IPS-20b (cell line): ENCODE results near the gene PRELID3B.
"Not testable (repeated sequence)": the region's sequence is repeated elsewhere in the genome, so short reads cannot be mapped to it uniquely, and the experiment has no call there.

Experiments used
- H3K27ac ChIP-seq: one replicate; pipeline ENCODE4 v1.5.1; 2013; ENCODE audit warnings: low read length
- H3K27me3 ChIP-seq: 2 replicates; pipeline ENCODE4 v1.6.1; 2013; ENCODE audit warnings: mild to moderate bottlenecking, low read length, inconsistent platforms; ENCODE audit not compliant: insufficient read depth
- H3K36me3 ChIP-seq: 2 replicates; pipeline ENCODE4 v1.6.1; 2013; ENCODE audit warnings: low read depth, mild to moderate bottlenecking, inconsistent platforms, low read length, moderate library complexity; ENCODE audit not compliant: insufficient read depth
- H3K4me1 ChIP-seq: 2 replicates; pipeline ENCODE4 v1.6.1; 2013; ENCODE audit warnings: mild to moderate bottlenecking, control low read depth, inconsistent platforms, low read length, moderate library complexity; ENCODE audit not compliant: insufficient read depth
- H3K4me3 ChIP-seq: 2 replicates; pipeline ENCODE4 v1.5.1; 2013; ENCODE audit warnings: mild to moderate bottlenecking, low read length, inconsistent platforms
- H3K9ac ChIP-seq: 2 replicates; pipeline ENCODE4 v1.6.1; 2013; ENCODE audit warnings: low read depth, mild to moderate bottlenecking, inconsistent platforms, low read length, moderate library complexity
- H3K9me3 ChIP-seq: 2 replicates; pipeline ENCODE4 v1.6.1; 2013; ENCODE audit warnings: mild to moderate bottlenecking, low read depth, low read length, inconsistent platforms; ENCODE audit not compliant: insufficient read depth

Gene PRELID3B

DNA sequence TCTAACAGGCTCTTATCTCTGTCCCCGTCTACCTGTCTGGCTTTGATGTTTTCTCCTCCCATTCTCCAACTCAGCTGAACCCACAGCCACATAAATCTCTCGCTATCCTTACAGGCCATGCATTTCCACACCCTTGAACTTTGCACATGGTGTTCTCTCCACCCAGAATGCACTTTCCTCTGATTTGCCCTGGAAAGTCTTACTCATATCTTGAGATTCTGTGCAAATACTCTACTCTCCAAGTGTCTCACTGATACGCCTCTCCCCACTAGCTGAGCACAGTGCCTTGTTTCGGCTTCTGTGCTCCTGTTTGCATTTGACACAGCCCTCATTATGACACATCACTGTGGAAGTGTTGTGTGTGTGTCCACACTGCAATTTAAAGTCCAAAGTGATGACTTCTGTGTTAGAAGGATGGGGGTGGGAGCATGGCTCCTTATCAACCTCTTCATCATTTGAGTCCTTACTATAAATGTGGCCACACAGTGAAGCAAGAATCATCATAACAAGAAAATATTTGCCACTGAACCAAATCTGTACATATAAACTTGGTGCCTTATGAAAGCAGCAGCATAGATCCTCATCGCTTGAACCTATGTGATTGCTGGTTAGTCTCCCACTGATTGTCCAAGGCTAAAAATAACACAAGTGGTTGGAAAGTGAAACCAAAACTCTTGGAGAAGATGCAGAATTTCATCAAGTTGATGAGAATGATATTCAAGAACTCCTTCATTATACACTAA, 5.5 kb upstream of the PRELID3B start:
- H3K27ac ChIP-seq = no peak overlapping the region
- H3K9ac ChIP-seq = no peak overlapping the region
- peaks cover 25% of the 10 kb centered on the region for H3K27me3 ChIP-seq
- H3K9me3 ChIP-seq = no peaks in the 10 kb centered on the region
- H3K36me3 ChIP-seq = no peaks in the 10 kb centered on the region
- H3K4me3 ChIP-seq = no peak overlapping the region
- no peaks in the 10 kb centered on the region for H3K4me1 ChIP-seq

DNA sequence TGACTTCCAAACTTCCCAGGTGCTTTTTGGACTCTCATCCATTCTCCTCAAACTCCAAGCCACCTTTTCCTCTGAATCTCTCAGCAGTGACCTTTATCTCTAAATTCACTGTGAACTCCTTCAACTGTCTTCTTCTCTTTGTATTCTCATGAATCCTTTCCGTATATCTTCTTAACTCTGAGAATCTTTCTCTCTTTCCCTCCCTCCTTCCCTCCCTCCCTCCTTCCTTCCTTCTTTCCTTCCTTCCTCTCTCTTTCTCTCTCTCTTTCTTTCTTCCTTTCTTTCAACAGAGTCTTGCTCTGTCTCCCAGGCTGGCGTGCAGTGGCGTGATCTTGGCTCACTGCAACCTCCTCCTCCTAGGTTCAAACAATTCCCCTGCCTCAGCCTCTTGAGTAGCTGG, 4.3 kb upstream of the PRELID3B start:
- H3K4me3 ChIP-seq = no peak overlapping the region
- no peaks in the 10 kb centered on the region for H3K4me1 ChIP-seq
- H3K36me3 ChIP-seq = no peaks in the 10 kb centered on the region
- no peak overlapping the region for H3K9ac ChIP-seq
- H3K27ac ChIP-seq = no peak overlapping the region
- peaks cover 28% of the 10 kb centered on the region for H3K27me3 ChIP-seq
- no peaks in the 10 kb centered on the region for H3K9me3 ChIP-seq

DNA sequence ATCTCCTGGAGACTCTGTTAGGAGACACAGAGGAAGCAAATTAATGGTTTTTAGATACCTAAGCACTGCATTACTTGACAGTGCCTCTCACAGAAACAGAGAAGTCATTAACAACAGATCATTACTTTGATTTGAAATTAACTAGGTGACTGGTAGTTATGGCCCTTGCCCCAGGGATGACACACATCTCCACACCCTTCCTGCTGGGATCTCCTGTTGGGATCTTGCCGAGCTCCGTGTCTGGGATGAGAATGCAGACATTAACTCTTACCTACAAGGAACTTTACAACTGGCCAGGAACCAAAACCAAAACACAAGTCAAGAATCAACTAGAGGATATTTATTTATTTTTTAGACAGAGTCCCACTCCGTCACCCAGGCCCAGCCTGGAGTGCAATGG, 2.2 kb upstream of the PRELID3B start:
- Histone ChIP-seq H3K36me3 (peaks cover 8% of the 10 kb centered on the region; the same call in 1 of the 2 replicates), H3K9me3 (no peaks in the 10 kb centered on the region), H3K9ac (no peak overlapping the region), H3K27me3 (peaks cover 19% of the 10 kb centered on the region; the same call in 1 of the 2 replicates), H3K4me1 (no peaks in the 10 kb centered on the region), H3K27ac (no peak overlapping the region), H3K4me3 (no peak overlapping the region)

DNA sequence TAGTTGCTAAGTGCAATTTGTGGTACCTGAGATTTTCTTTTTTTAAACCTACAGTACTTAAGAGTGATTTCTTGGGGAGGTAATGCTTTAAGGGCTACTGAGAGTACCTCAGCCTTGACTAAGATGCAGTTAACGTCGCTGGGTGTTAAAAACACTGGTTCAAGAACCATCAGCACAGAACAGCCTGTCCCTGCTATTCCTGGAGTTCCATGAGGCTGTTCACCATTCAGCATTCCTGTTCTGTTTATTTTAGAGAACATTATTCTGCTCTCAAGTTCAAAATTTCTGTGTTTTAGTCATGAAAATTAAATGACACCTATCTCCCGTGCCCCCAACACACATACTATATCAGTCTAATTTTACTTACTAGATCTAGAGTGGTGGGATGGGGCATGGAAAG, 1.7 kb upstream of the PRELID3B start:
- Histone ChIP-seq H3K4me3 (no peak overlapping the region), H3K9ac (no peak overlapping the region), H3K27ac (no peak overlapping the region), H3K36me3 (peaks cover 8% of the 10 kb centered on the region; the same call in 1 of the 2 replicates), H3K27me3 (peaks cover 14% of the 10 kb centered on the region; the same call in 1 of the 2 replicates), H3K4me1 (no peaks in the 10 kb centered on the region), H3K9me3 (no peaks in the 10 kb centered on the region)

DNA sequence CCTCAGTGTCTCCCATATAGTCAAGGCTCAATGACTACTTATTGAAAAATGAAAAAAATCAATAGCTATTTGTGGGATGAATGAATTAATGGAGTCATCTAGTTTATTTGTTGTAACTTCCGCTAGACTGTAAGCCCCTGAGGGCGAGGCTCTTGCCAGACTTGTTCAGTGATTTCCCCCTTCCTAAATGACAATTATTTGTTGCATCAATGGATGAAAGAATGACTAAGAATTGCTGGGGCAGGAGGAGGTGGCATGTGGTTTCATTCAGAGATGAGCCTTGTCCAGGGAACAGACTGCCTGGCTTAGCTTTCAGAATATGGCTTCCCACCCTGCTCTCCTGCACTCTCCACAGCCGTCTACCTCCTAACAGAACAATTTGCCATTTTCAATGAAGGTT, 1.1 kb upstream of the PRELID3B start:
- peaks cover 8% of the 10 kb centered on the region; the same call in 1 of the 2 replicates for H3K36me3 ChIP-seq
- no peak overlapping the region for H3K4me3 ChIP-seq
- no peak overlapping the region for H3K27ac ChIP-seq
- H3K4me1 ChIP-seq = no peaks in the 10 kb centered on the region
- peaks cover 13% of the 10 kb centered on the region; the same call in 1 of the 2 replicates for H3K27me3 ChIP-seq
- no peaks in the 10 kb centered on the region for H3K9me3 ChIP-seq
- 0 out of 2 replicates have a peak overlapping the region, but pooled peaks have one; percentile 63 for H3K9ac ChIP-seq

DNA sequence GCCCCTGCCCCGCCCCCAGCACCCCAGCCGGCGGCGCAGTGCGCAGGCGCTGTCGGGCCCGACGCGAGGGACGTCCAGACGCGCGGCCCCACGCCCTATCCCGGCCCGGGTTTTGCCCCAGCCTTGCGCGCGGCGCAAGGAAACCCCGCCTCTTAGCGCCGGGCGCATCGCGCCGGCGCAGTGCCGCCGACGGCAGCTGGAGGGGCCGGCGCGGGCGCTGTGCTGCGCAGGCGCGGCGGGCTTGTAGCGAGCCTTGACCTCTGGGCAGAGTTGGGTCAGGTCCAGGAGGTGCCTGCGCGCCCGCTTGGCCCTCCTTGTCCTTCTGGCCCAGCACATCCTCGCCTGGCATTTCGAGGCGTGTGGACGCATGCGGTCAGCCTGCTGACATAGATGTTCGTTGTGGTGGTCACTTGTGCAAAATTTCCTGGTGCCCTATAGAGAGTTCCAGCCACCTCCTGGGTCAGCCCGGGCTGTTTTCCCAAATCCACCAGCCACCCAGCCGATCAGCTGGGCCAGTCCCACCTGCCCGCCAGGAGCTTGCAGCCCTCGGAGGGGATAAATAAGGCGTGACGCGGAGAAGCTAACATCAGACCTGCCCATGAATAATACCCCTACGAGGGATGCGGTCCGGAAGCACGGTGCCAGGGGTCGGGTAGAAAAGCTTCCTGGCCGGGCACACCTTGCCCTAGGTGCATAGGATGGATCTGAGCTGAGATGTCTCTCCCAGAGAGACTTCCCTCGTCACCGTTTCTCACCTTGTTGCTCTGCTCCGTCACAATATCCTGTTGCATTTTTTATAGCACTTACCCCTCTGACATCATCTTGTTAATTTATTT, 428 bp upstream of the PRELID3B start:
- H3K4me1 ChIP-seq = no peaks in the 10 kb centered on the region
- no peak overlapping the region for H3K27ac ChIP-seq

DNA sequence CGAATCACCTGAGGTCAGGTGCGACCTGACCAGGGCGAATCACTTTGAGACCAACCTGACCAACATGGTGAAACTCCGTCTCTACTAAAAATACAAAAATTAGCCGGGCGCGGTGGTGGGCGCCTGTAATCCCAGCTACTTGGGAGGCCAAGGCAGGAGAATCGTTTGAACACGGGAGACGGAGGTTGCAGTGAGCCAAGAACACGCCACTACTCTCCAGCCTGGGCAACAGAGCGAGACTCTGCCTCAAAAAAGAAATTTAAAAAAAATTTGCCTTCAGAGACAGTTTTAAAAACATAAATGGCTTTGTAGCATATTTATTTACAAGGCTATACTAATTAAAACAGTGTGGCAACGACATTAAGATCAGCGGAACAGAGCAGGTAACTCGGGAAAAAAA, 1.1 kb downstream of the PRELID3B start:
- H3K27ac ChIP-seq, H3K4me1 ChIP-seq, H3K9me3 ChIP-seq, H3K27me3 ChIP-seq: not testable (repeated sequence)
- peak overlapping the region; percentile 71; the same call in 1 of the 2 replicates for H3K9ac ChIP-seq
- H3K36me3 ChIP-seq = peaks cover 29% of the 10 kb centered on the region
- peak overlapping the region; percentile 81 for H3K4me3 ChIP-seq

More for the DNA sequence above, 428 bp upstream of the PRELID3B start:
- H3K4me3 ChIP-seq = peak overlapping the region; percentile 81; the same call in 1 of the 2 replicates
- H3K36me3 ChIP-seq = peaks cover 13% of the 10 kb centered on the region
- no peaks in the 10 kb centered on the region for H3K9me3 ChIP-seq
- peaks cover 11% of the 10 kb centered on the region; the same call in 1 of the 2 replicates for H3K27me3 ChIP-seq
- H3K9ac ChIP-seq = peak overlapping the region; percentile 71; the same call in 1 of the 2 replicates

DNA sequence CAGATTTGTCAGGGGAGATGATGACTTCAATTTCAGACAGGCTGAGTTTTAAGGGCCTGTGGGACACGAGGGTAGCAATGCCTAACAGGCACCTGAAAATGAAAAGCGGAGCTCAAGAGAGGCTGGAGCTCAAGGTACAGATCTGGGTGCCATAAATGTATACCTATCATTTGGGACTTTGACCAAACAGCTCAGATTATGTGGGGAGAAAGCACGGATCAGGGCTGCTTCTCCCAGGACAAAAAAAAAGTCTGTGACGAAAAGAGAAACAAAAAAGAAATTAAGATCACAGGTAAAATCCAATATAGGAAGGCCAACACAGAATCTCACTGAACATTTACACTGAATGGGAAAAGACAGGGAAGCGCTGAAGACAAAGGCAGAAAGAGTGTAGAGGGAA, 1.9 kb downstream of the PRELID3B start:
- peaks cover 37% of the 10 kb centered on the region for H3K36me3 ChIP-seq
- no peaks in the 10 kb centered on the region for H3K9me3 ChIP-seq
- H3K27ac ChIP-seq = no peak overlapping the region
- H3K4me3 ChIP-seq = no peak overlapping the region
- H3K27me3 ChIP-seq = peaks cover 4% of the 10 kb centered on the region; the same call in 1 of the 2 replicates
- H3K4me1 ChIP-seq = no peaks in the 10 kb centered on the region
- no peak overlapping the region for H3K9ac ChIP-seq

DNA sequence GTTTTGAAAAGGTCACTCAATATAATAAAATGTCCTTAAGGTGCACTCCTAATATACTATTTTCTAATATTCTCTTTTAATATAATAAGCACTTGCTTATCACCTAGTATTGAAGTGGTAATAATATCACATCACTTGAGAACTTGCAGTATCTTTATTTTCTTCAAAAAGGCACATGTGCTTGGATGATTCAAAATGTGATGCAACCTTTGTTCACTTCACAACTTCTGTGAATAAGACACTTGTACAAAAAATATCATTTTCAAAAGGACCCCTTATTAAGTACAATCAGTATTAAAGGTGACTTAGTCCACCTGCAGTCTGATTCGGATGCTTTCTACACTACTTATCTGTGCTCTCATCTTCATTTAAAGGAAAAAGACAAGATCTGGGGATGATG, 3.4 kb downstream of the PRELID3B start:
- no peak overlapping the region for H3K27ac ChIP-seq
- H3K9ac ChIP-seq = no peak overlapping the region
- no peak overlapping the region for H3K4me3 ChIP-seq
- H3K4me1 ChIP-seq = no peaks in the 10 kb centered on the region
- peaks cover 4% of the 10 kb centered on the region; the same call in 1 of the 2 replicates for H3K27me3 ChIP-seq
- H3K36me3 ChIP-seq = peaks cover 50% of the 10 kb centered on the region
- no peaks in the 10 kb centered on the region for H3K9me3 ChIP-seq

DNA sequence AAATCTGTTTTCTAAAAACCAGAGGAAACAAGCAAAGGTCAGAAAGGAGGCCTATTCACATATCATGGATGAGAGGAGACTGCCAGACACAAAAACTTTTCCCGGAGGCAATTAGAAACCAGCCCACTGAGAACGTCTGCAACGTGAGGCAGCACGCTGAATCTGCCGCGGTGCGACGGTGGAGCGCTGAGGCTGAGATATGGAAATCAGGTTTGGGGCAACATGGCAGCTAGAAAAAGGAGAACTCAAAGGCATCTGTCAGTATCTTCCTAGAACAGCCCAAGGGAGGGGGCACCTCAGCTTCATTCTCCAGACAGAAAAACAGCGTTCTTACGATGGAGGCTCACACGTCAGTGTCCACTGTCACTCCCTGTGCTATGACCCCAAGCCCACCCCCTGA, 5.2 kb downstream of the PRELID3B start:
- peaks cover 58% of the 10 kb centered on the region for H3K36me3 ChIP-seq
- H3K27ac ChIP-seq = no peak overlapping the region
- peaks cover 4% of the 10 kb centered on the region; the same call in 1 of the 2 replicates for H3K27me3 ChIP-seq
- no peak overlapping the region for H3K9ac ChIP-seq
- H3K4me1 ChIP-seq = no peaks in the 10 kb centered on the region; the same call in 1 of the 2 replicates
- H3K4me3 ChIP-seq = no peak overlapping the region
- H3K9me3 ChIP-seq = no peaks in the 10 kb centered on the region

DNA sequence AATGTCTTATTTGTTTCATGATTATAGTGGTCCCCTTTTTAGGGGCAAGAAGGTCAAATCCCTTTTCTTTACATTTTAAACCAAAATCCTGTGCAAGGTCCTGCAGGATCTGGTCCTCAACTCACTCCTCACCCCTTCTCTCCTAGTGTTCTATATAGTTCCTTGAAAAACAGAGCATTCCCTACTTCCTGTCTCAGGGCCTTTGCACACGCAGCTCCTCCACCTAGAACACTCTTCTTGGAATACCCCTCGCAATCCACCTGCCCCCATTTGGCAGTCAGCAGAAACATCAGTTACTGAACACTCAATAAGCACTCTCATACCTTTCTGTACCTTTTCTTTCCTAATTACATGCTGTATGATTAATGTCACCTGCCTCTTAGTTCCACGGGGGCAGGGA, 7.2 kb downstream of the PRELID3B start:
- Histone ChIP-seq H3K36me3 (peaks cover 57% of the 10 kb centered on the region), H3K9me3 (no peaks in the 10 kb centered on the region), H3K9ac (no peak overlapping the region), H3K4me1 (peaks cover 7% of the 10 kb centered on the region; the same call in 1 of the 2 replicates), H3K27me3 (peaks cover 16% of the 10 kb centered on the region), H3K4me3 (no peak overlapping the region), H3K27ac (no peak overlapping the region)
